DND-41 (cell line): ENCODE results near the gene LIAS.

Source experiments
- ATAC-seq: fragments of 200-7000 bp; cut with Tn5 transposase; 3 replicates; pipeline ENCODE4 v1.9.1; 2021; ENCODE audit warnings: low read depth; ENCODE audit not compliant: insufficient read depth
- DNase-seq: peaks from one replicate; pipeline ENCODE4 v3.0.0-alpha.2; 2020
- H2AFZ ChIP-seq: 2 replicates; pipeline ENCODE4 v1.6.0; 2012; ENCODE audit warnings: low read depth, low read length
- H3K27ac ChIP-seq: 2 replicates; pipeline ENCODE4 v1.5.1; 2012; ENCODE audit warnings: low read length, inconsistent platforms
- H3K27me3 ChIP-seq: fragments of 200-600 bp; sonication (generic); 2 replicates; pipeline ENCODE4 v1.6.0; 2012; ENCODE audit warnings: low read length, mild to moderate bottlenecking, inconsistent platforms; ENCODE audit not compliant: insufficient read depth, poor library complexity
- H3K36me3 ChIP-seq: 2 replicates; pipeline ENCODE4 v1.5.1; 2012; ENCODE audit warnings: low read length, inconsistent platforms; ENCODE audit not compliant: insufficient read depth
- H3K4me1 ChIP-seq: 2 replicates; pipeline ENCODE4 v1.5.1; 2012; ENCODE audit warnings: mild to moderate bottlenecking, low read length; ENCODE audit not compliant: insufficient read depth
- H3K4me2 ChIP-seq: 2 replicates; pipeline ENCODE4 v1.6.0; 2012; ENCODE audit warnings: mild to moderate bottlenecking, moderate library complexity, low read length, inconsistent platforms; ENCODE audit not compliant: insufficient read depth
- H3K4me3 ChIP-seq, 2 experiments: fragments of 200-600 bp in 1 of 2; shearing (Covaris generic) in 1 of 2; 2 replicates each; pipeline ENCODE4 v1.5.1; 2012 to 2016; ENCODE audit warnings: inconsistent platforms in 2 of 2, low read length in 2 of 2, mild to moderate bottlenecking in 2 of 2, low read depth in 1 of 2, moderate library complexity in 1 of 2
- H3K79me2 ChIP-seq: 2 replicates; pipeline ENCODE4 v1.6.0; 2012; ENCODE audit warnings: low read length, inconsistent platforms; ENCODE audit not compliant: insufficient read depth
- H3K9ac ChIP-seq: 2 replicates; pipeline ENCODE4 v1.6.0; 2012; ENCODE audit warnings: low read depth, mild to moderate bottlenecking, inconsistent platforms, low read length, moderate library complexity
- H3K9me3 ChIP-seq: 2 replicates; pipeline ENCODE4 v1.5.1; 2012; ENCODE audit warnings: low read length, moderate library complexity, mild to moderate bottlenecking, inconsistent platforms; ENCODE audit not compliant: insufficient read depth, severe bottlenecking
- H4K20me1 ChIP-seq: 2 replicates; pipeline ENCODE4 v1.6.0; 2012; ENCODE audit warnings: low read length; ENCODE audit not compliant: insufficient read depth
- EZH2 ChIP-seq: IDR thresholded peaks from 3 replicates; pipeline ENCODE4 v1.6.1; 2012; ENCODE audit warnings: borderline replicate concordance, low read depth, mild to moderate bottlenecking, moderate library complexity, low read length, inconsistent platforms; ENCODE audit not compliant: severe bottlenecking
- TF ChIP-seq, protein P1 (sequence below): IDR thresholded peaks from 2 replicates; pipeline ENCODE4 v1.5.1; 2012; ENCODE audit warnings: borderline replicate concordance, low read length, moderate library complexity, mild to moderate bottlenecking; ENCODE audit not compliant: poor library complexity, severe bottlenecking; ENCODE audit errors: extremely low read depth

LIAS gene

DNA sequence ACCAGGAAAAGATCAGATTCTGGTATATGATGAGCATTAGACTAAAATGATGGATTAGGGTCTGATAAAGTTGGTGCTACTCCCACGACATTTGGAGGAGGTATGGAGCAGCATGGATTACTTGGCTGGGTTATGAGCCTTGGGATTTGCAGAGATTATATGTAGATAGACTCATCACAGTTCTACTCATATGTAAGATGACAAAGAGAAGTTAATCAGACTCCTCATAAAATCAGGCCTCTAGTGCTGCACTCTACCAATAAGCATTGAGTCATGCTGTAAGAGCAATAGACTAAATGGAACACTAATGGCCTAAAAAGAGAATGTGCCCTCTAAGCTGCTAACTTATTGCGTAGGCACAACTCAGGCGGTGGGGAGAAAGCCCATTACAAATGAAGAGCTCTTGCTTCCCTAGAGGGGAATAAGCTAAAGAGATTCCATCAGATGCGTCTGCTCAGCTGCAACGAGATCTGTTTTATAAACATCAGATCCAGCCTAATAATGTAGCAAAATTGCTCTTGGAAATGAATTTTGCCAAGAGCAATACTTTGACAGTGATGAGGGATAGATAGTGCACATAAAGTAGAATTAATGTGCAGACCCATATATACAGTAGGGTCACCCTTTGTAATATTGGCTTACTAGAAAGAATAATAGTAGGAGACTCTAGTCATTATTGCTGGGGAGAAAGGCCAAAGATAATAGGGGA lies 17.5 kb downstream of the LIAS start:
- no peaks in the 10 kb centered on the region for H3K27me3 ChIP-seq
- DNase-seq (no peak), ATAC-seq (no peak)
- no peak overlapping the region for H3K4me3 ChIP-seq
- peaks cover 15% of the 10 kb centered on the region; the same call in 1 of the 2 replicates for H3K36me3 ChIP-seq
- H4K20me1 ChIP-seq: no peaks in the 10 kb centered on the region
- H3K9me3 ChIP-seq: no peaks in the 10 kb centered on the region
- H3K4me2 ChIP-seq: no peak overlapping the region
- no peaks in the 10 kb centered on the region for H3K4me1 ChIP-seq
- H3K79me2 ChIP-seq: no peaks in the 10 kb centered on the region
- TF ChIP-seq, protein P1, sequence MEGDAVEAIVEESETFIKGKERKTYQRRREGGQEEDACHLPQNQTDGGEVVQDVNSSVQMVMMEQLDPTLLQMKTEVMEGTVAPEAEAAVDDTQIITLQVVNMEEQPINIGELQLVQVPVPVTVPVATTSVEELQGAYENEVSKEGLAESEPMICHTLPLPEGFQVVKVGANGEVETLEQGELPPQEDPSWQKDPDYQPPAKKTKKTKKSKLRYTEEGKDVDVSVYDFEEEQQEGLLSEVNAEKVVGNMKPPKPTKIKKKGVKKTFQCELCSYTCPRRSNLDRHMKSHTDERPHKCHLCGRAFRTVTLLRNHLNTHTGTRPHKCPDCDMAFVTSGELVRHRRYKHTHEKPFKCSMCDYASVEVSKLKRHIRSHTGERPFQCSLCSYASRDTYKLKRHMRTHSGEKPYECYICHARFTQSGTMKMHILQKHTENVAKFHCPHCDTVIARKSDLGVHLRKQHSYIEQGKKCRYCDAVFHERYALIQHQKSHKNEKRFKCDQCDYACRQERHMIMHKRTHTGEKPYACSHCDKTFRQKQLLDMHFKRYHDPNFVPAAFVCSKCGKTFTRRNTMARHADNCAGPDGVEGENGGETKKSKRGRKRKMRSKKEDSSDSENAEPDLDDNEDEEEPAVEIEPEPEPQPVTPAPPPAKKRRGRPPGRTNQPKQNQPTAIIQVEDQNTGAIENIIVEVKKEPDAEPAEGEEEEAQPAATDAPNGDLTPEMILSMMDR: no peak
- TF ChIP-seq EZH2: no peak
- no peak overlapping the region for H3K9ac ChIP-seq
- H2AFZ ChIP-seq: no peak overlapping the region
- H3K27ac ChIP-seq: no peak overlapping the region

DNA sequence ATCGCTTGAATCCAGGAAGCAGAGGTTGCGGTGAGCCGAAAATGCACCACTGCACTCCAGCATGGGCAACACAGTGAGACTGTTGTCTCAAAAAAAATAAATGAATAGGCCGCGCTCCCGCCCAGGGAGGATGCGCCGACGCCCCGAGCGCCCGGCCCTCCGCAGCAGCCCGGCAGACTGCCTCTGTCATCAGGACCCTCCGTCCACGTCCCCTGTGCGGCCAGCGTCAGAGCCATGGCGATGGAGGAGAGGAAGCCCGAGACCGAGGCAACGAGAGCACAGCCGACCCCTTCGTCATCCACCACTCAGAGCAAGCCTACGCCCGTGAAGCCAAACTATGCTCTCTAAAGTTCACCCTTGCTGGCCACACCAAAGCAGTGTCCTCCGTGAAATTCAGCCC lies 21.4 kb downstream of the LIAS start:
- no peaks in the 10 kb centered on the region for H4K20me1 ChIP-seq
- H3K4me2 ChIP-seq: no peak overlapping the region
- peaks cover 5% of the 10 kb centered on the region; the same call in 1 of the 2 replicates for H3K36me3 ChIP-seq
- no peak overlapping the region for H3K9ac ChIP-seq
- H2AFZ ChIP-seq: no peak overlapping the region
- no peak overlapping the region for H3K27ac ChIP-seq
- H3K4me3 ChIP-seq: no peak overlapping the region
- TF ChIP-seq EZH2: no peak
- TF ChIP-seq, protein P1: no peak
- ATAC-seq: no peak
- no peaks in the 10 kb centered on the region for H3K79me2 ChIP-seq
- no peaks in the 10 kb centered on the region for H3K4me1 ChIP-seq
- no peak for DNase-seq
- H3K27me3 ChIP-seq: no peaks in the 10 kb centered on the region
- no peaks in the 10 kb centered on the region for H3K9me3 ChIP-seq

DNA sequence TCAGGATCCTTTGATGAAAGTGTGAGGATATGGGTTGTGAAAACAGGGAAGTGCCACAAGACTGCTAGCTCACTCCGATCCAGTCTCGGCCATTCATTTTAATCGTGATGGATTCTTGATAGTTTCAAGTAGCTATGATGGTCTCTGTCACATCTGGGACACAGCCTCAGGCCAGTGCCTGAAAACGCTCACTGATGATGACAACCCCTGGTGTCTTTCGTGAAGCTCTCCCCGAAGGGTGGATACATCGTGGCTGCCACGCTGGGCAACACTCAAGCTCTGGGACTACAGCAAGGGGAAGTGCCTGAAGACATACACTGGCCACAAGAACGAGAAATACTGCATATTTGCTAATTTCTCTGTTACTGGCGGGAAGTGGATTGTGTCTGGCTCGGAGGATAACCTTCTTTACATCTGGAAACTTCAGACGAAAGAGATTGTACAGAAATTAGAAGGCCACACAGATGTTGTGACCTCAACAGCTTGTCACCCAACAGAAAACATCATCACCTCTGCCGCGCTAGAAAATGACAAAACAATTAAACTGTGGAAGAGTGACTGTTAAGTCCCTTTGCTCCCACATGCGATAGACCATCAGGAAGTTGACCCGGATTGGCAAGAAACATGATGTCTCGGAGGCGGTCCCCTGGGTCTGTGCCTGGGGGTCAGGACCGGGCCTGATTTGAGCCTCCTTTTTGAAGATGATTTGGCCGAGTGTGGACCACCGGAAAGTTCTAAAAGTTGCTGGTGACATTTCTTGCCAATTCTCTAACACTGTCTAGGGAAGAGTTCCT lies 22.2 kb downstream of the LIAS start:
- no peak overlapping the region for H3K27ac ChIP-seq
- H3K9me3 ChIP-seq: no peaks in the 10 kb centered on the region
- no peak overlapping the region for H3K4me2 ChIP-seq
- no peak for TF ChIP-seq EZH2
- TF ChIP-seq, protein P1: no peak
- DNase-seq (no peak), ATAC-seq (no peak; the same call in 2 of the 3 replicates)
- peaks cover 4% of the 10 kb centered on the region; the same call in 1 of the 2 replicates for H3K36me3 ChIP-seq
- H3K4me1 ChIP-seq: no peaks in the 10 kb centered on the region
- no peaks in the 10 kb centered on the region for H3K27me3 ChIP-seq
- H3K9ac ChIP-seq: no peak overlapping the region
- no peaks in the 10 kb centered on the region for H4K20me1 ChIP-seq
- H3K4me3 ChIP-seq: no peak overlapping the region
- H2AFZ ChIP-seq: 0 out of 2 replicates have a peak overlapping the region, but pooled peaks have one; percentile 13
- no peaks in the 10 kb centered on the region for H3K79me2 ChIP-seq
